IMR-90 (cell line): ENCODE results near the gene PLXNA4. TPM values are rescaled to one million over a fixed set of nuclear protein-coding genes. Genes with fewer than 3 reads are reported as not detected.

ENCODE experiments used
- ATAC-seq: fragments of 200-7000 bp; cut with Tn5 transposase; 2 replicates; pipeline ENCODE4 v1.9.1; 2020; ENCODE audit warnings: low read depth, mild to moderate bottlenecking, moderate library complexity
- BruUV-seq: library from RNA; stranded (reverse); fragments of 400-500 nt; replicated peaks from 2 replicates; lab custom pipeline; 2021; lab: Mats Ljungman, UMichigan
- CTCF ChIA-PET: fragments of 300-600 bp; formaldehyde crosslinking; extraction: SDS; loops from one replicate; lab custom pipeline; 2021; ENCODE audit warnings: antibody characterized with exemption; lab: Yijun Ruan, JAX
- POLR2A ChIA-PET: fragments of 300-600 bp; sonication (Branson Sonifier 250); formaldehyde crosslinking; loops from one replicate; lab custom pipeline; 2022; ENCODE audit warnings: antibody characterized with exemption; ENCODE audit not compliant: unreplicated experiment; lab: Charles Lee
- DNase-seq: peaks from one replicate; pipeline ENCODE4 v3.0.0; 2013
- H2AFZ ChIP-seq: replicated peaks from 2 replicates; pipeline ENCODE3; 2013; ENCODE audit warnings: low read length, mild to moderate bottlenecking; ENCODE audit not compliant: poor library complexity
- H2AK5ac ChIP-seq: 2 replicates; pipeline ENCODE4 v1.6.1; 2013; ENCODE audit warnings: low read depth, low read length, inconsistent platforms
- H2AK9ac ChIP-seq: replicated peaks from 2 replicates; pipeline ENCODE3; 2013; ENCODE audit warnings: mild to moderate bottlenecking, low read depth, low read length, moderate library complexity; ENCODE audit not compliant: poor library complexity
- H2BK120ac ChIP-seq: 2 replicates; pipeline ENCODE4 v1.6.1; 2013; ENCODE audit warnings: low read depth, low read length, inconsistent platforms
- H2BK15ac ChIP-seq: 3 replicates; pipeline ENCODE4 v1.6.1; 2013; ENCODE audit warnings: low read depth, low read length, inconsistent platforms
- H2BK20ac ChIP-seq: 2 replicates; pipeline ENCODE4 v1.6.1; 2013; ENCODE audit warnings: low read depth, mild to moderate bottlenecking, inconsistent platforms, low read length, moderate library complexity
- H2BK5ac ChIP-seq: 2 replicates; pipeline ENCODE4 v1.6.1; 2013; ENCODE audit warnings: mild to moderate bottlenecking, low read depth, low read length, inconsistent platforms; ENCODE audit not compliant: poor library complexity, severe bottlenecking
- H3K14ac ChIP-seq: replicated peaks from 2 replicates; pipeline ENCODE4 v1.6.1; 2013; ENCODE audit warnings: low read depth, low read length, inconsistent platforms
- H3K18ac ChIP-seq: 2 replicates; pipeline ENCODE4 v1.6.1; 2013; ENCODE audit warnings: low read depth, low read length, control low read depth
- H3K23ac ChIP-seq: 2 replicates; pipeline ENCODE4 v1.6.1; 2013; ENCODE audit warnings: low read depth, low read length, inconsistent platforms
- H3K27ac ChIP-seq: 2 replicates; pipeline ENCODE4 v1.5.1; 2013; ENCODE audit warnings: mild to moderate bottlenecking, control low read depth, low read length; ENCODE audit not compliant: insufficient read depth
- H3K27me3 ChIP-seq: 2 replicates; pipeline ENCODE4 v1.6.1; 2013; ENCODE audit warnings: low read length; ENCODE audit not compliant: control insufficient read depth, insufficient read depth
- H3K36me3 ChIP-seq: 2 replicates; pipeline ENCODE4 v1.6.1; 2013; ENCODE audit warnings: low read length, mixed read lengths; ENCODE audit not compliant: control insufficient read depth, insufficient read depth
- H3K4ac ChIP-seq: 2 replicates; pipeline ENCODE4 v1.6.1; 2013; ENCODE audit warnings: low read depth, low read length, inconsistent platforms
- H3K4me1 ChIP-seq: 2 replicates; pipeline ENCODE4 v1.6.1; 2013; ENCODE audit warnings: low read length, mixed read lengths; ENCODE audit not compliant: control insufficient read depth, insufficient read depth
- H3K4me2 ChIP-seq: 2 replicates; pipeline ENCODE4 v1.6.1; 2013; ENCODE audit warnings: low read depth, mild to moderate bottlenecking, control low read depth, low read length, moderate library complexity
- H3K4me3 ChIP-seq: 2 replicates; pipeline ENCODE4 v1.5.1; 2013; ENCODE audit warnings: low read depth, mild to moderate bottlenecking, control low read depth, low read length, moderate library complexity; ENCODE audit not compliant: insufficient read depth
- H3K56ac ChIP-seq: 2 replicates; pipeline ENCODE4 v1.6.1; 2013; ENCODE audit warnings: low read length, inconsistent platforms; ENCODE audit not compliant: insufficient read depth; ENCODE audit errors: extremely low read depth
- H3K79me1 ChIP-seq, 2 experiments: 2 replicates each; pipeline ENCODE4 v1.6.1; 2013; ENCODE audit warnings: low read length in 2 of 2, inconsistent platforms in 1 of 2, low read depth in 1 of 2
- H3K9ac ChIP-seq: 2 replicates; pipeline ENCODE4 v1.6.1; 2013; ENCODE audit warnings: low read depth, low read length, control low read depth
- H3K9me1 ChIP-seq: 2 replicates; pipeline ENCODE4 v1.6.1; 2013; ENCODE audit warnings: low read length, inconsistent platforms; ENCODE audit not compliant: insufficient read depth
- H3K9me3 ChIP-seq: 2 replicates; pipeline ENCODE4 v1.6.1; 2013; ENCODE audit warnings: low read length; ENCODE audit not compliant: control insufficient read depth, insufficient read depth
- H4K20me1 ChIP-seq: 2 replicates; pipeline ENCODE4 v1.6.1; 2013; ENCODE audit warnings: low read length, inconsistent platforms; ENCODE audit not compliant: insufficient read depth
- H4K5ac ChIP-seq: 2 replicates; pipeline ENCODE4 v1.6.1; 2013; ENCODE audit warnings: mild to moderate bottlenecking, low read depth, low read length, control low read depth
- H4K8ac ChIP-seq, 2 experiments: 2 replicates each; pipeline ENCODE4 v1.6.1; 2013; ENCODE audit warnings: low read depth in 2 of 2, low read length in 2 of 2, control low read depth in 1 of 2, inconsistent platforms in 1 of 2
- H4K91ac ChIP-seq: 2 replicates; pipeline ENCODE4 v1.6.1; 2013; ENCODE audit warnings: low read depth, low read length, inconsistent platforms; ENCODE audit not compliant: insufficient read depth
- USF2 ChIP-seq: fragments of 150-350 bp; IDR thresholded peaks from 2 replicates; pipeline ENCODE4 v1.6.1; 2017; ENCODE audit warnings: mild to moderate bottlenecking, antibody characterized with exemption, low read length, low read depth
- WGBS, 2 experiments: methylation state at CpG; one replicate each; pipeline versions ENCODE4 v1.1.5 to v1.1.7; 2013; ENCODE audit warnings: missing lambda C conversion rate in 2 of 2; ENCODE audit not compliant: insufficient read length in 1 of 2; ENCODE audit errors: extremely low coverage in 2 of 2; 5-methylcytosine and 5-hydroxymethylcytosine counted together
- dilution Hi-C: fragments of 300-500 bp; cut with HindIII; formaldehyde crosslinking; loops from one replicate; pipeline ENCODE4 v1.14.3; 2018; ENCODE audit warnings: low sequenced_read_pairs; ENCODE audit not compliant: unreplicated experiment
- in situ Hi-C: fragments of 300-500 bp; cut with MboI; formaldehyde crosslinking; loops from 3 replicates; pipeline ENCODE4 v1.14.3; 2019; ENCODE audit warnings: low sequenced_read_pairs, inconsistent platforms, mixed read lengths
- intact Hi-C: fragments of 100-400 bp; cut with micrococcal nuclease; formaldehyde crosslinking; loops from 2 replicates; pipeline ENCODE4 v1.10.0; 2022
- polyA plus RNA-seq, 3 experiments: library from polyadenylated mRNA; depleted of rRNA; stranded (reverse); fragments of >200 nt; gene quantifications; 2 replicates each; pipeline ENCODE4 v1.2.3, GENCODE V29; 2012; ENCODE audit warnings: low replicate concordance in 1 of 3
- total RNA-seq: library from RNA; depleted of rRNA; stranded (reverse); fragments of >200 nt; gene quantifications from 2 replicates; pipeline ENCODE4 v1.2.3, GENCODE V29; 2012

PLXNA4 gene
- total and polyA plus RNA-seq, 2 of the 4 experiments (the other 2 are of a cell fraction): under 0.01 TPM

GRCh38 chr7:132579260-132579899, 3.1 kb upstream of the PLXNA4 start:
- ChIA-PET POLR2A (no interaction called here), CTCF (interaction anchor here (0.7 kb wide), 1 partner anchor 345 kb away, joined by 3 read pairs; no protein-coding TSS in a partner anchor)
- Histone ChIP-seq H2BK20ac (no peak overlapping the region), H3K9me3 (no peaks in the 10 kb centered on the region), H3K79me1 (no peaks in the 10 kb centered on the region), H3K14ac (no peak overlapping the region), H3K27ac (no peak overlapping the region), H3K23ac (no peak overlapping the region), H2AFZ (no peak overlapping the region), H3K18ac (no peak overlapping the region), H3K4ac (no peak overlapping the region), H4K5ac (no peak overlapping the region), H3K36me3 (no peaks in the 10 kb centered on the region), H3K9me1 (no peaks in the 10 kb centered on the region), H2BK15ac (no peak overlapping the region), H2AK9ac (no peak overlapping the region), H4K20me1 (no peaks in the 10 kb centered on the region; the same call in 1 of the 2 replicates), H3K4me2 (no peak overlapping the region), H3K27me3 (peaks cover 38% of the 10 kb centered on the region), H2AK5ac (no peak overlapping the region), H4K91ac (no peak overlapping the region), H3K4me1 (0 out of 2 replicates have a peak, but pooled peaks cover 2% of the 10 kb centered on the region), H2BK5ac (no peak overlapping the region), H3K4me3 (no peak overlapping the region), H2BK120ac (no peak overlapping the region), H3K56ac (no peak overlapping the region), H4K8ac (no peak overlapping the region), H3K9ac (no peak overlapping the region)
- DNase-seq (no peak), ATAC-seq (no peak)
- dilution Hi-C loops: no loop called here
- TF ChIP-seq USF2: no peak
- in situ Hi-C loops: loop anchor here (10.0 to 25.0 kb wide), 2 partner anchors 255 to 617 kb away; no protein-coding TSS in a partner anchor
- no TSS peak for BruUV-seq
- WGBS, 2 experiments: 80% methylated on average over 1 of the region's 10 CpGs; no CpG with 5 or more reads in 1 of the 2 experiments
- intact Hi-C loops: no loop called here
